ENCODE results near the gene ARFGEF3. TPM values are rescaled to one million over a fixed set of nuclear protein-coding genes. Genes with fewer than 3 reads are reported as not detected.

Gene ARFGEF3
- total and polyA plus RNA-seq, 2 experiments from 2014 or later: 5.8 to 24.6 TPM

DNA sequence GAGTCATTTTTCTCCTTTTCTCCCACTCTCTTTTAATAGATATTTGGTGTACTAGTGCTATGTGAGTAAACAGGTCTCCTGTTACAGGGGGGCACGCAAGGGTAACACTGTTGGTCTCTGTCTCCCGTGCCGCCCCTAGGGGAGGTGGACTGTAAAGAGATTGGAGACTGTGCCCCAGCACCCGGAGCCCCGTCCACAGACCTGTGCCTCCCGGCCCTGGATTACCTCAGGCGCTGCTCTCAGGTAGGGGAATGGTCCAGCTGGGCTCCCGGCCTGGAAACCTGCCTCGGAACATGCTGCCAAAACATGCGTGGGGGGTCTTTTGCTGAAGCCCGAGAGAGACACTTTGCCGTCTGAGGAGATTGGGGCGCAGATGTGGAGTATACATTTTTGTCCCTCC is 149.5 kb downstream of the ARFGEF3 start:
- 0 out of 3 replicates have a peak, but pooled peaks cover 5% of the 10 kb centered on the region for H3K36me3 Mint-ChIP-seq (ENCODE audit: low read depth)
- H3K27me3 Mint-ChIP-seq (ENCODE audit: insufficient read depth, low read depth, poor library complexity): no peaks in the 10 kb centered on the region
- Histone ChIP-seq H3K9me2 (ENCODE audit: insufficient read depth) (no peaks in the 10 kb centered on the region), H3K4me2 (no peak overlapping the region), H3K36me3 (ENCODE audit: insufficient read depth) (no peaks in the 10 kb centered on the region), H3K27me3 (ENCODE audit: insufficient read depth) (no peaks in the 10 kb centered on the region), H3K79me2 (replicated peaks; ENCODE audit: insufficient read depth) (no peaks in the 10 kb centered on the region), H3F3A (replicated peaks; ENCODE audit: low read depth) (no peaks in the 10 kb centered on the region), H3K27ac (ENCODE audit: low read depth) (no peak overlapping the region), H3K4me3 (no peak overlapping the region), H4K20me1 (replicated peaks; ENCODE audit: insufficient read depth) (no peaks in the 10 kb centered on the region), H3K4me1 (ENCODE audit: insufficient read depth) (no peaks in the 10 kb centered on the region), H2AFZ (no peak overlapping the region)
- H3K27ac Mint-ChIP-seq: no peak overlapping the region
- DNase-seq (ENCODE audit: low spot score): no peak
- TF ChIP-seq EZH2 (IDR thresholded peaks at IDR 0.05; ENCODE audit: low read depth, unreplicated experiment): no peak
- TF ChIP-seq CREB1 (CRISPR knock-in tag; IDR thresholded peaks at IDR 0.05; ENCODE audit: low read depth): no peak
- TF ChIP-seq JUNB (IDR thresholded peaks at IDR 0.05; ENCODE audit: unreplicated experiment): no peak
- no peak overlapping the region for H3K4me3 Mint-ChIP-seq
- peaks cover 4% of the 10 kb centered on the region; the same call in 1 of the 3 replicates for H3K4me1 Mint-ChIP-seq
- no peaks in the 10 kb centered on the region for H3K9me3 Mint-ChIP-seq
- peak; percentile 41; the same call in 2 of the 3 replicates for ATAC-seq

DNA sequence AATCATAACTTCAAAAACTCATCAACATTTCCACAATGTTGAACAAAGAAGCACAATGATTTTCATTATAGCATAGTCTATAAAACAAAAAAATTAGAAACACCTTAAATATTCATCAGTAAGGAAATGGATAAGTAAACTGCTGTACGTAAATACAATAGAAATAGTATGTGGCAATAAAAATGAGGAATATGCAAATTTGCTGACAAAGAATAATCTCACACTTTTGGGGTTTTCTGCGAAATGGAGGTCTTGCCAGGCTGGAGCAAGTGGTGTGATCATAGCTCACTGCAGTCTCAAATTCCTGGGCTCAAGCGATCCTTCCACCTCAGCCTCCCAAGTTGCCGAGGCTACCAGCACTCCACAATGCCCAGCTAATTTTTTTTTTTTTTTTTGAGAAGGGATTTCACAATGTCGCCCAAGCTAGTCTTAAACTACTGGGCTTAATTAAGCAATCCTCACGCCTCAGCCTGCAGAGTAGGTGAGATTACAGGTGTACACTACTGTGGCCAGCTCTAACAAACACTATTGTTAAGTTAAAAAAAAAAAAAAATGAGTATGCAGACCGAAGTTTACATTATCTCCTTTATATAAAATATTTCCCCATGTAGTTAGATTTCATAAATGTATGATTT is 157.1 kb downstream of the ARFGEF3 start:
- DNase-seq (ENCODE audit: low spot score): no peak
- peaks cover 8% of the 10 kb centered on the region; the same call in 1 of the 3 replicates for H3K9me3 Mint-ChIP-seq
- H3K27me3 Mint-ChIP-seq (ENCODE audit: insufficient read depth, low read depth, poor library complexity): peaks cover 3% of the 10 kb centered on the region
- no peak overlapping the region for H2AFZ ChIP-seq
- no peak overlapping the region for H3K4me3 ChIP-seq
- no peak overlapping the region for H3K27ac ChIP-seq (ENCODE audit: low read depth)
- H3K4me1 Mint-ChIP-seq: no peaks in the 10 kb centered on the region
- H3K4me2 ChIP-seq: no peak overlapping the region
- no peaks in the 10 kb centered on the region for H3K9me2 ChIP-seq (ENCODE audit: insufficient read depth)
- H3K36me3 Mint-ChIP-seq (ENCODE audit: low read depth): peaks cover 26% of the 10 kb centered on the region
- no peaks in the 10 kb centered on the region for H3K4me1 ChIP-seq (ENCODE audit: insufficient read depth)
- H4K20me1 ChIP-seq (replicated peaks; ENCODE audit: insufficient read depth): no peaks in the 10 kb centered on the region
- no peaks in the 10 kb centered on the region for H3F3A ChIP-seq (replicated peaks; ENCODE audit: low read depth)
- no peak for ATAC-seq
- no peaks in the 10 kb centered on the region for H3K27me3 ChIP-seq (ENCODE audit: insufficient read depth)
- peaks cover 10% of the 10 kb centered on the region; the same call in 1 of the 2 replicates for H3K36me3 ChIP-seq (ENCODE audit: insufficient read depth)
- no peaks in the 10 kb centered on the region for H3K79me2 ChIP-seq (replicated peaks; ENCODE audit: insufficient read depth)
- no peak overlapping the region for H3K27ac Mint-ChIP-seq
- H3K4me3 Mint-ChIP-seq: no peak overlapping the region
- TF ChIP-seq, protein P1, sequence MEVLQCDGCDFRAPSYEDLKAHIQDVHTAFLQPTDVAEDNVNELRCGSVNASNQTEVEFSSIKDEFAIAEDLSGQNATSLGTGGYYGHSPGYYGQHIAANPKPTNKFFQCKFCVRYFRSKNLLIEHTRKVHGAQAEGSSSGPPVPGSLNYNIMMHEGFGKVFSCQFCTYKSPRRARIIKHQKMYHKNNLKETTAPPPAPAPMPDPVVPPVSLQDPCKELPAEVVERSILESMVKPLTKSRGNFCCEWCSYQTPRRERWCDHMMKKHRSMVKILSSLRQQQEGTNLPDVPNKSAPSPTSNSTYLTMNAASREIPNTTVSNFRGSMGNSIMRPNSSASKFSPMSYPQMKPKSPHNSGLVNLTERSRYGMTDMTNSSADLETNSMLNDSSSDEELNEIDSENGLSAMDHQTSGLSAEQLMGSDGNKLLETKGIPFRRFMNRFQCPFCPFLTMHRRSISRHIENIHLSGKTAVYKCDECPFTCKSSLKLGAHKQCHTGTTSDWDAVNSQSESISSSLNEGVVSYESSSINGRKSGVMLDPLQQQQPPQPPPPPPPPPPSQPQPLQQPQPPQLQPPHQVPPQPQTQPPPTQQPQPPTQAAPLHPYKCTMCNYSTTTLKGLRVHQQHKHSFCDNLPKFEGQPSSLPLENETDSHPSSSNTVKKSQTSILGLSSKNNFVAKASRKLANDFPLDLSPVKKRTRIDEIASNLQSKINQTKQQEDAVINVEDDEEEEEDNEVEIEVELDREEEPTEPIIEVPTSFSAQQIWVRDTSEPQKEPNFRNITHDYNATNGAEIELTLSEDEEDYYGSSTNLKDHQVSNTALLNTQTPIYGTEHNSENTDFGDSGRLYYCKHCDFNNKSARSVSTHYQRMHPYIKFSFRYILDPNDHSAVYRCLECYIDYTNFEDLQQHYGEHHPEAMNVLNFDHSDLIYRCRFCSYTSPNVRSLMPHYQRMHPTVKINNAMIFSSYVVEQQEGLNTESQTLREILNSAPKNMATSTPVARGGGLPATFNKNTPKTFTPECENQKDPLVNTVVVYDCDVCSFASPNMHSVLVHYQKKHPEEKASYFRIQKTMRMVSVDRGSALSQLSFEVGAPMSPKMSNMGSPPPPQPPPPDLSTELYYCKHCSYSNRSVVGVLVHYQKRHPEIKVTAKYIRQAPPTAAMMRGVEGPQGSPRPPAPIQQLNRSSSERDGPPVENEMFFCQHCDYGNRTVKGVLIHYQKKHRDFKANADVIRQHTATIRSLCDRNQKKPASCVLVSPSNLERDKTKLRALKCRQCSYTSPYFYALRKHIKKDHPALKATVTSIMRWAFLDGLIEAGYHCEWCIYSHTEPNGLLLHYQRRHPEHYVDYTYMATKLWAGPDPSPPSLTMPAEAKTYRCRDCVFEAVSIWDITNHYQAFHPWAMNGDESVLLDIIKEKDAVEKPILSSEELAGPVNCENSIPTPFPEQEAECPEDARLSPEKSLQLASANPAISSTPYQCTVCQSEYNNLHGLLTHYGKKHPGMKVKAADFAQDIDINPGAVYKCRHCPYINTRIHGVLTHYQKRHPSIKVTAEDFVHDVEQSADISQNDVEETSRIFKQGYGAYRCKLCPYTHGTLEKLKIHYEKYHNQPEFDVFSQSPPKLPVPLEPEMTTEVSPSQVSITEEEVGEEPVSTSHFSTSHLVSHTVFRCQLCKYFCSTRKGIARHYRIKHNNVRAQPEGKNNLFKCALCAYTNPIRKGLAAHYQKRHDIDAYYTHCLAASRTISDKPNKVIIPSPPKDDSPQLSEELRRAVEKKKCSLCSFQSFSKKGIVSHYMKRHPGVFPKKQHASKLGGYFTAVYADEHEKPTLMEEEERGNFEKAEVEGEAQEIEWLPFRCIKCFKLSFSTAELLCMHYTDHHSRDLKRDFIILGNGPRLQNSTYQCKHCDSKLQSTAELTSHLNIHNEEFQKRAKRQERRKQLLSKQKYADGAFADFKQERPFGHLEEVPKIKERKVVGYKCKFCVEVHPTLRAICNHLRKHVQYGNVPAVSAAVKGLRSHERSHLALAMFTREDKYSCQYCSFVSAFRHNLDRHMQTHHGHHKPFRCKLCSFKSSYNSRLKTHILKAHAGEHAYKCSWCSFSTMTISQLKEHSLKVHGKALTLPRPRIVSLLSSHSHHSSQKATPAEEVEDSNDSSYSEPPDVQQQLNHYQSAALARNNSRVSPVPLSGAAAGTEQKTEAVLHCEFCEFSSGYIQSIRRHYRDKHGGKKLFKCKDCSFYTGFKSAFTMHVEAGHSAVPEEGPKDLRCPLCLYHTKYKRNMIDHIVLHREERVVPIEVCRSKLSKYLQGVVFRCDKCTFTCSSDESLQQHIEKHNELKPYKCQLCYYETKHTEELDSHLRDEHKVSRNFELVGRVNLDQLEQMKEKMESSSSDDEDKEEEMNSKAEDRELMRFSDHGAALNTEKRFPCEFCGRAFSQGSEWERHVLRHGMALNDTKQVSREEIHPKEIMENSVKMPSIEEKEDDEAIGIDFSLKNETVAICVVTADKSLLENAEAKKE (CRISPR knock-in tag; IDR thresholded peaks at IDR 0.05): no peak
- TF ChIP-seq NANOG (IDR thresholded peaks at IDR 0.05; ENCODE audit: borderline replicate concordance): no peak
- no peak for TF ChIP-seq EZH2phosphoT487 (IDR thresholded peaks at IDR 0.05; ENCODE audit: unreplicated experiment)
- TF ChIP-seq POLR2AphosphoS5 (IDR thresholded peaks at IDR 0.05; ENCODE audit: low read depth): no peak
- no peak for TF ChIP-seq ZNF114 (CRISPR knock-in tag; IDR thresholded peaks at IDR 0.05)
- TF ChIP-seq, protein P2, sequence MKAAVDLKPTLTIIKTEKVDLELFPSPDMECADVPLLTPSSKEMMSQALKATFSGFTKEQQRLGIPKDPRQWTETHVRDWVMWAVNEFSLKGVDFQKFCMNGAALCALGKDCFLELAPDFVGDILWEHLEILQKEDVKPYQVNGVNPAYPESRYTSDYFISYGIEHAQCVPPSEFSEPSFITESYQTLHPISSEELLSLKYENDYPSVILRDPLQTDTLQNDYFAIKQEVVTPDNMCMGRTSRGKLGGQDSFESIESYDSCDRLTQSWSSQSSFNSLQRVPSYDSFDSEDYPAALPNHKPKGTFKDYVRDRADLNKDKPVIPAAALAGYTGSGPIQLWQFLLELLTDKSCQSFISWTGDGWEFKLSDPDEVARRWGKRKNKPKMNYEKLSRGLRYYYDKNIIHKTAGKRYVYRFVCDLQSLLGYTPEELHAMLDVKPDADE (IDR thresholded peaks at IDR 0.05): no peak
- TF ChIP-seq, protein P3, sequence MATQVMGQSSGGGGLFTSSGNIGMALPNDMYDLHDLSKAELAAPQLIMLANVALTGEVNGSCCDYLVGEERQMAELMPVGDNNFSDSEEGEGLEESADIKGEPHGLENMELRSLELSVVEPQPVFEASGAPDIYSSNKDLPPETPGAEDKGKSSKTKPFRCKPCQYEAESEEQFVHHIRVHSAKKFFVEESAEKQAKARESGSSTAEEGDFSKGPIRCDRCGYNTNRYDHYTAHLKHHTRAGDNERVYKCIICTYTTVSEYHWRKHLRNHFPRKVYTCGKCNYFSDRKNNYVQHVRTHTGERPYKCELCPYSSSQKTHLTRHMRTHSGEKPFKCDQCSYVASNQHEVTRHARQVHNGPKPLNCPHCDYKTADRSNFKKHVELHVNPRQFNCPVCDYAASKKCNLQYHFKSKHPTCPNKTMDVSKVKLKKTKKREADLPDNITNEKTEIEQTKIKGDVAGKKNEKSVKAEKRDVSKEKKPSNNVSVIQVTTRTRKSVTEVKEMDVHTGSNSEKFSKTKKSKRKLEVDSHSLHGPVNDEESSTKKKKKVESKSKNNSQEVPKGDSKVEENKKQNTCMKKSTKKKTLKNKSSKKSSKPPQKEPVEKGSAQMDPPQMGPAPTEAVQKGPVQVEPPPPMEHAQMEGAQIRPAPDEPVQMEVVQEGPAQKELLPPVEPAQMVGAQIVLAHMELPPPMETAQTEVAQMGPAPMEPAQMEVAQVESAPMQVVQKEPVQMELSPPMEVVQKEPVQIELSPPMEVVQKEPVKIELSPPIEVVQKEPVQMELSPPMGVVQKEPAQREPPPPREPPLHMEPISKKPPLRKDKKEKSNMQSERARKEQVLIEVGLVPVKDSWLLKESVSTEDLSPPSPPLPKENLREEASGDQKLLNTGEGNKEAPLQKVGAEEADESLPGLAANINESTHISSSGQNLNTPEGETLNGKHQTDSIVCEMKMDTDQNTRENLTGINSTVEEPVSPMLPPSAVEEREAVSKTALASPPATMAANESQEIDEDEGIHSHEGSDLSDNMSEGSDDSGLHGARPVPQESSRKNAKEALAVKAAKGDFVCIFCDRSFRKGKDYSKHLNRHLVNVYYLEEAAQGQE (IDR thresholded peaks at IDR 0.05; ENCODE audit: unreplicated experiment): no peak
- no peak for TF ChIP-seq CREB1 (CRISPR knock-in tag; IDR thresholded peaks at IDR 0.05; ENCODE audit: low read depth)
- TF ChIP-seq EZH2 (IDR thresholded peaks at IDR 0.05; ENCODE audit: low read depth, unreplicated experiment): no peak
